Measurements from ENCODE around the gene TWNK.
A peak's percentile ranks its signal among the peaks of the same experiment; 100 is the strongest.

TWNK gene

GRCh38 chr10:100993986-100994708 lies 6.8 kb downstream of the TWNK start:
- no peak for DNase-seq (ENCODE audit: low read depth)
- peak; percentile 73 for TF ChIP-seq CTCF (IDR thresholded peaks at IDR 0.05; ENCODE audit: control insufficient read depth, insufficient read depth, low read depth, low read length, missing control alignments)
- no peak overlapping the region for H3K4me3 ChIP-seq (ENCODE audit: control insufficient read depth, low read depth, low read length)

GRCh38 chr10:100995181-100995580 lies 7.8 kb downstream of the TWNK start:
- H3K4me3 ChIP-seq (ENCODE audit: control insufficient read depth, low read depth, low read length) = no peak overlapping the region
- TF ChIP-seq CTCF (IDR thresholded peaks at IDR 0.05; ENCODE audit: control insufficient read depth, insufficient read depth, low read depth, low read length, missing control alignments) = no peak
- no peak for DNase-seq (ENCODE audit: low read depth)

DNA sequence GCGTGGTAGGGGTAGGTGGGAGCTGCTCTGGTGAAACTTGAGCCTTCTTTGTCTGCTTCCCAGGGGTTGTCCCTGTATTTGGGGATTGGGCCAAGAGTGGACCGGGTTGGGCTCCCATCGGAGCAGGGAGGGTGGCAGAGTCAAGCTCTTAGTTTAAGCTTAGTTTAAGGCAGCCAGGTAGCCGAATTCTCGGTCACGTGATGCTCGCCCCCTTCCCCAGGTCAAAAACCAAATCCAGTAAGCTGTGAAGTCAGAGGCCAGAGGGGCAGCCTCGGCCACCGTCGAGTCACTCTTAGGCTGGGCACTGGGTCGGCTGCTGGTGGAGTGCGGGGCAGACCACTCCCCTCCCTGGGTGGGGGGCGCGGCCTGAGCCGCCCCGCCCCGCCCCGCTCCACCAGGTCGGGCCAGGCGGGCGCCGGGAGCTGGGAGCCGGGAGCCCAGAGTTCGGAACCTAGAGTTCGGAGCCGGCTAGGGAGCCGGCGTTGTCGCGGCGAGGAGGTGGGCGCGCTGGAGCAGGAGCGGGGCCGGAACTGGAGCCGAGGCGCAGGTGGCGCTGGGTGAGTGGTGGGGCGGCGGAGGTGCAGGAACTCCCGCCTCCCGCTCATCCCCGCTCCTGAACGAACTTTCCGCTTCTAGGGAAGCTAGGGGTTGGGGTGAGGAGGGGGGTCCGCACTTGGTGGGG lies 9.5 kb downstream of the TWNK start:
- DNase-seq (ENCODE audit: low read depth) = no peak
- H3K4me3 ChIP-seq (ENCODE audit: control insufficient read depth, low read depth, low read length) = peak overlapping the region; percentile 85
- no peak for TF ChIP-seq CTCF (IDR thresholded peaks at IDR 0.05; ENCODE audit: control insufficient read depth, insufficient read depth, low read depth, low read length, missing control alignments)

DNA sequence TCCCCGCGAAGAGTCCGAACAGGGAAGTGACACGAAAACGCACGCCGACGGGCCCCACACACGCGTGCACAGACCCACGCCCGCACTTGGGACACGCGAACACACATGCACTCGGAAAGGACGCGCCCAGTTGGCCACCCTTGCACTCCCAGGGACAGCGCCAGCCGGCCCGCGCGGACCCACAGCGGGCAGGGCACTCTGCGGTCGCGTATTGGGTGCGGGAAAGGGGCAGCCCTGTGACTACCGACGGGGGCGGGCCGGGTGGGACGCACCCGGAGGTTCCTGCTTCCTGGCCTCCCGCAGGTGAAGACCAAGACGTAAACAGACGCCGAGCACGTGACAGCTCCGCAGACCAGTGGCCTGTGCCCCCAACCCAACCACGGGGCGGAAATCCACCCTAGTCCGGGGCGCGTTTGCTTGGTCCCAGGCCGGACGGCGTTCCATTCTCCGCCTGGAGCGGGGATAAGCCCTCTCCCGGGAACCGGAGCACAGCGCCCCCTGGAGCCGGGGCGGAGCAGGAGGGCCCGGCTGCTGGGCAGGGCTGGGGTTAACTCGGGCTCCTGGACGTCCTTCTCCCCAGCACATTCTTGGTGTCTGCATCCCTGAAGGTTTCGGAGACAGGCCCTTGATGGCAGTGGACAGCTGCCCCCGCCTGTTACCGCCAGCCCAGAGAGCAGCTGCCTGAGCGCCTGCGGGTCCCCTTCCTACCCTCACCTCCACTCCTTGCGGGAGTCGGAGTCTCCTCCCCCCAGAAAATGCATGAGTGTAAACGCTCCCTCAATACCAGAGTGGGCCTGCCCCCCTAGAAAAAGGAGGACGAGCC lies 10.2 kb downstream of the TWNK start:
- TF ChIP-seq CTCF (IDR thresholded peaks at IDR 0.05; ENCODE audit: control insufficient read depth, insufficient read depth, low read depth, low read length, missing control alignments) = peak; percentile 96
- peak overlapping the region; percentile 85 for H3K4me3 ChIP-seq (ENCODE audit: control insufficient read depth, low read depth, low read length)
- DNase-seq (ENCODE audit: low read depth) = peak; percentile 37

- peak; percentile 32 for DNase-seq (ENCODE audit: low read depth)
- peak overlapping the region; percentile 85 for H3K4me3 ChIP-seq (ENCODE audit: control insufficient read depth, low read depth, low read length)
- TF ChIP-seq CTCF (IDR thresholded peaks at IDR 0.05; ENCODE audit: control insufficient read depth, insufficient read depth, low read depth, low read length, missing control alignments) = no peak
Measured at GRCh38 chr10:100998183-100998990, 11.0 kb downstream of the TWNK start.
